ENCODE data around the gene EXOSC10.
"Not testable (repeated sequence)": the region's sequence is repeated elsewhere in the genome, so short reads cannot be mapped to it uniquely, and the experiment has no call there.

The EXOSC10 gene

GRCh38 chr1:11042995-11043874 is 56.4 kb downstream of the EXOSC10 start:
- no peak for DNase-seq

GRCh38 chr1:11042065-11042464 is 57.6 kb downstream of the EXOSC10 start:
- DNase-seq, result no peak

GRCh38 chr1:11041048-11041447 is 58.6 kb downstream of the EXOSC10 start:
- no peak for DNase-seq

GRCh38 chr1:11040105-11040429 is 59.6 kb downstream of the EXOSC10 start:
- not testable (repeated sequence) for DNase-seq

GRCh38 chr1:11039351-11040104 is 60.1 kb downstream of the EXOSC10 start:
- no peak for DNase-seq

- peak; percentile 76 for DNase-seq
Observed at GRCh38 chr1:11037740-11038182, 61.9 kb downstream of the EXOSC10 start.

GRCh38 chr1:11037019-11037739 is 62.5 kb downstream of the EXOSC10 start:
- not testable (repeated sequence) for DNase-seq

GRCh38 chr1:11031624-11032262 is 67.9 kb downstream of the EXOSC10 start:
- no peak for DNase-seq

GRCh38 chr1:11030865-11031264 is 68.8 kb downstream of the EXOSC10 start:
- no peak for DNase-seq

- no peak for DNase-seq
Observed at GRCh38 chr1:11028018-11028417, 71.7 kb downstream of the EXOSC10 start.

GRCh38 chr1:11027316-11027715 is 72.4 kb downstream of the EXOSC10 start:
- DNase-seq, result peak; percentile 25

GRCh38 chr1:11026903-11027302 is 72.8 kb downstream of the EXOSC10 start:
- DNase-seq, result no peak

GRCh38 chr1:11026052-11026451 is 73.6 kb downstream of the EXOSC10 start:
- no peak for DNase-seq

- DNase-seq, result no peak
Observed at GRCh38 chr1:11025618-11026017, 74.1 kb downstream of the EXOSC10 start.

GRCh38 chr1:11024874-11025203 is 74.8 kb downstream of the EXOSC10 start:
- no peak for DNase-seq

GRCh38 chr1:11024154-11024873 is 75.4 kb downstream of the EXOSC10 start:
- DNase-seq, result no peak

- no peak for DNase-seq
Observed at GRCh38 chr1:11023201-11023600, 76.5 kb downstream of the EXOSC10 start.

GRCh38 chr1:11019971-11020370 is 79.7 kb downstream of the EXOSC10 start:
- no peak for DNase-seq

GRCh38 chr1:11019358-11019757 is 80.3 kb downstream of the EXOSC10 start:
- DNase-seq, result not testable (repeated sequence)

Measured in NCI-H146 (cell line).